Stimulated activated CD8-positive, alpha-beta memory T cell treated with anti-CD3 and anti-CD28 coated beads, Interleukin-4, amount 100 ng/mL, for 1 hour (primary cell): Measurements from ENCODE around the gene GTF3C2.
"Not testable (repeated sequence)": the region's sequence is repeated elsewhere in the genome, so short reads cannot be mapped to it uniquely, and the experiment has no call there.

Experiments
- DNase-seq, 2 donors: peaks; one replicate each; pipeline ENCODE4 v3.0.0-alpha.2; 2020; ENCODE audit warnings: low read depth in 2 of 2, low spot score in 1 of 2

The GTF3C2 gene

GRCh38 chr2:27300606-27301005 is 56.0 kb downstream of the GTF3C2 start:
- not testable (repeated sequence) for DNase-seq

- no peak for DNase-seq
Observed at GRCh38 chr2:27298391-27299080, 58.0 kb downstream of the GTF3C2 start.

GRCh38 chr2:27297195-27297594 is 59.4 kb downstream of the GTF3C2 start:
- DNase-seq = no peak

GRCh38 chr2:27296481-27296880 is 60.1 kb downstream of the GTF3C2 start:
- no peak for DNase-seq

GRCh38 chr2:27294928-27295327 is 61.6 kb downstream of the GTF3C2 start:
- DNase-seq = no peak

- no peak for DNase-seq
Observed at GRCh38 chr2:27291865-27292264, 64.7 kb downstream of the GTF3C2 start.

GRCh38 chr2:27290549-27290948 is 66.0 kb downstream of the GTF3C2 start:
- no peak for DNase-seq

- DNase-seq = no peak
Observed at GRCh38 chr2:27288610-27289009, 68.0 kb downstream of the GTF3C2 start.

- DNase-seq = no peak
Observed at GRCh38 chr2:27285481-27285880, 71.1 kb downstream of the GTF3C2 start.

GRCh38 chr2:27284996-27285395 is 71.6 kb downstream of the GTF3C2 start:
- DNase-seq = no peak

GRCh38 chr2:27282892-27283291 is 73.7 kb downstream of the GTF3C2 start:
- DNase-seq = no peak

- DNase-seq = no peak
Observed at GRCh38 chr2:27281855-27282559, 74.6 kb downstream of the GTF3C2 start, which contains the start of gene TRIM54. Gene TRIM54, plus strand, starts transcription at chr2:27282429. Its CDS starts 303 bp downstream, at chr2:27282732.

- DNase-seq = no peak
Observed at GRCh38 chr2:27281442-27281841, 75.1 kb downstream of the GTF3C2 start.

GRCh38 chr2:27280826-27281225 is 75.7 kb downstream of the GTF3C2 start:
- DNase-seq = no peak

- DNase-seq = no peak
Observed at GRCh38 chr2:27278010-27278409, 78.6 kb downstream of the GTF3C2 start.
